ENCODE measurements around the gene NDEL1.

GRCh38 chr17:8438441-8438840 lies 2.8 kb downstream of the NDEL1 start:
- TF ChIP-seq NFIC (IDR thresholded peaks at IDR 0.05), result no peak
- no peak for TF ChIP-seq EGR1 (IDR thresholded peaks at IDR 0.05)
- no peak for TF ChIP-seq TAF1 (IDR thresholded peaks at IDR 0.05; ENCODE audit: low read depth)
- no peak for TF ChIP-seq ZBTB7A (IDR thresholded peaks at IDR 0.05; ENCODE audit: low read depth)
- no peak for TF ChIP-seq EP300 (IDR thresholded peaks at IDR 0.05; ENCODE audit: borderline replicate concordance)
- TF ChIP-seq, protein P1, sequence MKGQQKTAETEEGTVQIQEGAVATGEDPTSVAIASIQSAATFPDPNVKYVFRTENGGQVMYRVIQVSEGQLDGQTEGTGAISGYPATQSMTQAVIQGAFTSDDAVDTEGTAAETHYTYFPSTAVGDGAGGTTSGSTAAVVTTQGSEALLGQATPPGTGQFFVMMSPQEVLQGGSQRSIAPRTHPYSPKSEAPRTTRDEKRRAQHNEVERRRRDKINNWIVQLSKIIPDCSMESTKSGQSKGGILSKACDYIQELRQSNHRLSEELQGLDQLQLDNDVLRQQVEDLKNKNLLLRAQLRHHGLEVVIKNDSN (IDR thresholded peaks at IDR 0.05), result no peak
- no peak for TF ChIP-seq CEBPB (IDR thresholded peaks at IDR 0.05)
- TF ChIP-seq TEAD4 (IDR thresholded peaks at IDR 0.05), result no peak

Measured in Ishikawa (cell line).